GM06990 (cell line): Measurements from ENCODE around the gene COX7B.
"Not testable (repeated sequence)": the region's sequence is repeated elsewhere in the genome, so short reads cannot be mapped to it uniquely, and the experiment has no call there.

Experiments
- DNase-seq: peaks from one replicate; pipeline ENCODE4 v3.0.0-alpha.2; 2011; ENCODE audit not compliant: insufficient read length; ENCODE audit errors: extremely low read depth
- H3K27me3 ChIP-seq: replicated peaks from 2 replicates; pipeline ENCODE4 v1.6.0; 2011; ENCODE audit warnings: low read length; ENCODE audit not compliant: control insufficient read depth, insufficient read depth
- H3K36me3 ChIP-seq: 2 replicates; pipeline ENCODE4 v1.5.1; 2011; ENCODE audit warnings: low read length; ENCODE audit not compliant: control insufficient read depth, insufficient read depth
- H3K4me3 ChIP-seq: replicated peaks from 2 replicates; pipeline ENCODE4 v1.5.1; 2011; ENCODE audit warnings: low read depth, mild to moderate bottlenecking, control low read depth, low read length
- CTCF ChIP-seq: IDR thresholded peaks from 2 replicates; pipeline ENCODE4 v1.5.1; 2011; ENCODE audit warnings: low read length, control low read depth, mild to moderate bottlenecking, inconsistent platforms; ENCODE audit not compliant: insufficient read depth, poor library complexity, severe bottlenecking

COX7B gene

GRCh38 chrX:77900688-77901087, 1.4 kb downstream of the COX7B start:
- DNase-seq, result no peak
- no peak for TF ChIP-seq CTCF
- Histone ChIP-seq H3K36me3 (no peaks in the 10 kb centered on the region; the same call in 1 of the 2 replicates), H3K4me3 (peak overlapping the region; percentile 82), H3K27me3 (no peaks in the 10 kb centered on the region)

- no peak for DNase-seq
- no peaks in the 10 kb centered on the region for H3K27me3 ChIP-seq
- no peak overlapping the region for H3K4me3 ChIP-seq
- TF ChIP-seq CTCF, result no peak
- no peaks in the 10 kb centered on the region; the same call in 1 of the 2 replicates for H3K36me3 ChIP-seq
Measured at GRCh38 chrX:77901506-77901905, 2.2 kb downstream of the COX7B start.

GRCh38 chrX:77910108-77910840, 11.0 kb downstream of the COX7B start, which contains the start of gene ATP7A:
Gene ATP7A, plus strand, starts transcription at chrX:77910693. Its CDS starts 60,949 bp downstream, at chrX:77971642.
- DNase-seq, result peak; percentile 91
- Histone ChIP-seq H3K27me3 (no peaks in the 10 kb centered on the region), H3K4me3 (peak within 1 kb of the TSS; percentile 81), H3K36me3 (no peaks in the 10 kb centered on the region)
- peak; percentile 58 for TF ChIP-seq CTCF

- no peaks in the 10 kb centered on the region for H3K27me3 ChIP-seq
- no peak for TF ChIP-seq CTCF
- peak; percentile 9 for DNase-seq
- peak overlapping the region; percentile 34 for H3K4me3 ChIP-seq
- H3K36me3 ChIP-seq, result no peaks in the 10 kb centered on the region
Measured at GRCh38 chrX:77917294-77917933, 18.1 kb downstream of the COX7B start.

DNA sequence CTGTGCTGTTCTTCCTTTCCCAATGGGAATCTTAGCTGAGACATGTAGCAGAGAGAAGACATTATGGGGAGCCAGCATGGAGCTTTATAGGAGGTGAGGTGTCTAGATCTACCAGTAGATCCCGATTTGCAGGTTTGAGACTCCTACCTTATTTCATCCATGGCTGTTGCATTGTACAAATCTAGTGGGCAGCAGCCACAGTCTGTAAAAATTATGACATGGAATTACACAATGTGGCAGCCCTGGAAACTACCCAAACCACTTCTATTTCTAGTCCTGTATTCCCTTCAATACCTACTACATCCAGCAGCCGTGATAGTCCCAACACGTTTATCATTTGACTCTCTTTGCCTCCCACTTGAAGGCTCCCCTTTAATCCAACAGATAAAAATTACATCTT, 19.3 kb downstream of the COX7B start:
- DNase-seq, result no peak
- Histone ChIP-seq H3K27me3 (no peaks in the 10 kb centered on the region), H3K36me3 (no peaks in the 10 kb centered on the region), H3K4me3 (no peak overlapping the region)
- TF ChIP-seq CTCF, result no peak

- H3K27me3 ChIP-seq, H3K36me3 ChIP-seq, H3K4me3 ChIP-seq, DNase-seq: not testable (repeated sequence)
Measured at GRCh38 chrX:77919370-77919769, 20.1 kb downstream of the COX7B start.
